CD4-positive, alpha-beta T cell treated with Interleukin-15 for 4 hours (primary cell): ENCODE results near the gene RMND5A.
A peak's percentile ranks its signal among the peaks of the same experiment; 100 is the strongest.

ENCODE experiments used
- DNase-seq: peaks from one replicate; pipeline ENCODE4 v3.0.0-alpha.2; 2020; ENCODE audit warnings: low spot score

The RMND5A gene

DNA sequence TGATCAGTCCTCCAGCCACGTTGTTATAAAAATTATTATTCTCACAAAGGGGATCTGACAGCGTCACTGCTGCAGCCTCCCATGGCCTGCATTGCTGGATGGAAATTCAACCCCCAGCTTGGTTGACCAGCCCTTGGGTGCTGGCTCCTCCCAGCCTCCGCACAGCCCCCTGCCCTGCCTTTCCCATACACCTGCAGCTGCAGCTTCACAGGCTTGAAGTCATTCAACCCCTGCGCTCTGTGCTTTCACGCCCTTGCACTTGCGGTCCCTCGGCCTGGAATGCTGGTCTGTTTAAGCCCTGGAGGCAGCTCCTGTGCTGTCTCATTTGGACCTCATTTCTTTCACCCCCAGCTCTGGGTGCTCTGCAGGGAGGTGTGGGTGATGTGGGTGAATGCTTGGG lies 71.5 kb downstream of the RMND5A start:
- DNase-seq = no peak

DNA sequence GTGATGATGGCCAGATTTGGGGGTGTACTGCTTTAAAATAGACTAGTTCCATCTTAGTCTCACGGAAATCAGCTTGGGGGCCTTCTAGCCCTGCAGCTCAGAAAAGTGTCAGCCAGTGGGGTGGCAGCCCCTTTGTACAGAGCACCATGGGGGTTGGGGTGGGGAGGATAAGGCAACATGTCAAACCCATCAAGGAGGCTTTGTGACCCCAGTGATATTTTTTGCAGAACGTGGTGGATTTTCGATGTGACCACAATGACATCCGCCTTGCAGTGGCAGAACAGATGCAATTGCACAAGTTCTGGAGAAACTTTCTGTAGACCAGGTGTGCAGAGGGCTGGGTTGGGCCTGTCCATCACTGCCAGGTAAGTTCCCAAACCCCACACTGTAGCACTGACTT lies 73.7 kb downstream of the RMND5A start:
- peak; percentile 28 for DNase-seq

DNA sequence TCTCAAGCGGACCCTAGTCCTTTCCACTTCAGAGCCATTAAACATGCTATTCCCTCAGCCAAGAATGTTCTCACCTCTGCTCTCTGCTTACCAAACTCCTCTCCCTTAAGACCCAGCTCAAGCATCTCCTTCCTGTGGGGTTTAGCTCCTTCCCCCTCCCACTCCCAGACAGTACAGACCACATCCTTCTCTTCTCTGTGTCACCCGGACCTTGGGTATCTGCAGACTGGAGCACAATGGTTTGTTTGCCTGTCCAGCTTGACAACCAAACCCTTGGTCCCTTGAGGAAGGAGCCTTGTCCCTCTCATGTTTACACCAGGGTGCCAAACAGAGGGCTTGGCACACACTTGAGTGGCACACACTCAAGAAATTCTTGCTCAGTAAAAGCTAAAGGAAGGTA lies 74.8 kb downstream of the RMND5A start:
- peak; percentile 40 for DNase-seq

DNA sequence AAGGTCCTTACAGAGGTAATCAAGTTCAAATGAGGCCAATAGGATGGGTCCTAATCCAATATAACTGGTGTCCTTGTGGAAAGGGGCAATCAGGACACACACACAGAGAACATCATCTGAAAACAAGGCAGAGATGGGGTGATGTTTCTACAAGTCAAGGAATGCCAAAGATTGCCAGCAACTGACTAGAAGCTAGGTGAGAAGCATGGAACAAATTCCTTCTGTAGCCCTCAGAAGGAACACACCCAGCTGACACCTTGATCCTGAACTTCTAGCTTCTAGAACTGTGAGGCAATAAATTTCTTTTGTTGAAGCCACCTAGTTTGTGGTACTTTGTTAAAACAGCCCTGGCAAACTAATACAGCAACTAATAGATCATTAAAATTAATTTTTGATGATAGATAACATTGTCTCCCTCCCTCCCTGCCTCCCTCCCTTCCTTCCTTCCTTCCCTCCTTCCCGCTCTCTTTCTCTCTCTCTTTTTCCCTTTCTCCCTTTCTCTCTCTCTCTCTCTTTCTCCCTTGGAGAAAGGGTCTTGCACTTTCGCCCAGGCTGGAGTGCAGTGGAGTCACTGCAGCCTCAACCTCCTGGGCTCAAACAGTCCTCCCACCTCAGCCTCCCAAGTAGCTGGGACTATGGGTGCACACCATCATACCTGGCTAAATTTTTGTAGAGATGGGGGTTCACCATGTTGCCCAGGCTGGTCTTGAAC lies 80.9 kb downstream of the RMND5A start:
- DNase-seq = no peak

DNA sequence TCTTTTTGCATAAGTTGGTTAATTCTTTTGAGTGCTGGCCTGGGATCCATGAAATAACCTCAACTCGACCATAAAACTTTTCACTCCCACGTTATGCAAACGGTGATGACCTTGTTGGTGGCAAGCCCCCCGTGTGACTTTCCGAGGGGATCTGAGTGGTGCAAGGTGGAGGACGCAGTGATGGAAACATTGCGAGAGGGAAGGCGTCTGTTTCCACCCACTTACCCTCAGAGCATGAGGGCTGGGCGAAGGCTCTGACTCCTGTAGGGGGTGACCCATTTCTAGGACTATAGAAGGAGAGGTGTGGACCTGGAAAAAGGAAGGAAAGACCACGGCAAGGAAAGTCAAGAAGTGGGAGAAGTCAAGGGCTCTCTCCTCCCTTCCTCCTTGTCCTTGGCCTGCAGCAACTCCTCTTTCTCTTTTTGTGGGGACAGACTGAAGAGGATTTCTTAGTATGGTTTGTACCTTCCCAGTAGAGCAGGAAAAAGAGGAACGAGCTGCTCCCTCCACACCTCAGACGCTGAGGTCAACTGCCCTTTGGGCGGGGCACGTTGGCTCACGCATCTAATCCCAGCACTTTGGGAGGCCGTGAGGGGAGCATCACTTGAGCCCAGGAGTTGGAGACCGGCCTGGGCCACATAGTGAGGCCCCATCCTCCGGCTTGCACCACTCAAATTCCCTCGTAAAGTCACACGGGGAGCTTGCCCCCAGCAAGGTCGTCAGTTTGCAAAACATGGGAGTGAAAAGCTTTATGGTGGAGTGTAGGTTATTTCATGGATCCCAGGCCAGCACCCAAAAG lies 86.2 kb downstream of the RMND5A start:
- DNase-seq = no peak

DNA sequence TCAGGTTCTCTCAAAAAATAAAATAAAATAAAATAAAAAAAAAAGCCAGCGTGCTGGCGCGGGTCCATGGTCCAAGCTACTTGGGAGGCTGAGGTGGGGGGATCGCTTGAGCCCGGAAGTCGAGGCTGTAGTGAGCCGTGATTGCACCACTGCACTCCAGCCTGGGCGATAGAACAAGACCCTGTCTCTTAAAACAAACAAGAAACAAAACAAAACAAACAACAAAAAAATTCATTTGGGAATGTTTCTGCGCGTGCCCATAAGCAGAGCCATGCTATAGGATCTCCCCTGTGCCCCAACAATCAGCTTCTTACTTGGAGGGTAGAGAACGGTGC lies 87.0 kb downstream of the RMND5A start:
- no peak for DNase-seq

DNA sequence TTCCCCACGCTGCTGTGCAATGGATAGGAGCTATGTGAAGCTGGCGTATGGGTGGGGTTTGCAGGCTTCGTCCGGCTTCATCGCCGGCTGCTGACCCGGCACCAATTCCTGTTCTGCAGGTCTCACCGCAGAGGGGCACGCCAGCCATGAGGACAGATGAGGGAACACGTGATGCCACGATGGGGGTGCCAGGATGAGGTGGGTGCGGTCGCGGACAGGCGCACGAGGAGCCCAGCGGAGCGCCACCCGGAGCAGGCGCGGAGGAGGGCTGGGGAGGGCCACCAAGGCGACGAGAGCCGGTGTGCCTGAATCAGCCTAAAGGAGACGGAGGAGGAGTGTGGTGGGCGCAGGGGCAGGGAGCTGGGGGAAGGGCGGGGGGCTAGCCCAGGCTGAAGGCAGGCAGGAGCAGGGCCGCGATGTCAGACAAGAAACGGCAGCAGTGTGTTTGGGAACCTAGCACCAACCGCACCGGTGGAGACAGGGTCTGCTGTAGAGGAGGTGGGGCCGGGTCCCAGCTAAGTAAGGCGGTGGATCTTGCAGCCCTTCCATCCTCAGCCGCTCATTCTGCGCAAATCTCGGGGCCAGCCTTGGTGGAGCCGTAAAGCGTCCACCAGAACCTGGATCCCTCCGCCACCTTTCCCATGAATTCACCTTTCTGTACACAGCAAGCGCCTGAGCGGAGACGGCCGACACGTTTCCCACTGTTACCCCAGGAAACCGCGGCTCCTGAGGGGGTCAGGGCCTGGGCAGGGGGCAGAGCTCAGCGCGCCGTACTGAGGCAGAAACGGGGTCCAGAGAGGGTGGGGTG lies 87.6 kb downstream of the RMND5A start:
- DNase-seq = peak; percentile 64

DNA sequence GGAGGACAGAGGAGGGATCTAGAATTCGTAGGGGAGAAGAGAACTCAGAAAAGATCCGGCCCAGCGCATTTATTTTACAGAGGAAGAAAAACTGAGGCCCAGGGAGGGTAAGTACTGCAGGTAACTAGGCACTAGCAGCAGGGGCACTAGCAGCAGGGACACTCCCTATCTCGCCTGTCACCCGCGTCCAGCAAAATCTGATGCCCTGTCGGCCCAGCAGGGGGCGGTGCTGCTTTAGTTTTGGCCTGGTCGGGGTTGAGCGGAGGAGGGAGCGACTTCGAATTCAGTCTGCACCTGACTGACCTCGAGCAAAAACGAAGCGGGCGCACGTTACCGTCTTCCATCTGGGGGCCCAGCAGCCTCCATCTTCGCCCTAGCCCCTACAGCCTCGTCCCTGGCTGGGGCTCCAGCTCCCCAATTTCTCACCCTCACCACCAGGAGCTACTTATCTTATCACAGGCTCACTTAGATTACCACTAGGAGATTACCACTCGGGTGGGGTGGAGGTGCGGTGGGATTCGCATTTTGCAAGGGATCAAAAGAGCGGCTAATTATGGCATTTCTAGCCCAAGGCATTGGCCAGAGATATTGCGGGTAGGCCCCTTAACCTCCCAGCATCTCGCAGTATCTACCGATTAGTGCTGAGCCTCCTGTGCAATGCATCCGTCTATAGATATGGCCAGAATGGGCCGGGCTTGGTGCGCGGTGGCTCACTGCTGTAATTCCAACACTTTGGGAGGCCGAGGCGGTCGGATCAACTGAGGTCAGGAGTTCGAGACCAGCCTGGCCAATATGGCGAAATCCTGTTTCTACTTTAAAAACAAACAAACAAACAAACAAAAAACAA lies 88.4 kb downstream of the RMND5A start:
- DNase-seq = peak; percentile 96

DNA sequence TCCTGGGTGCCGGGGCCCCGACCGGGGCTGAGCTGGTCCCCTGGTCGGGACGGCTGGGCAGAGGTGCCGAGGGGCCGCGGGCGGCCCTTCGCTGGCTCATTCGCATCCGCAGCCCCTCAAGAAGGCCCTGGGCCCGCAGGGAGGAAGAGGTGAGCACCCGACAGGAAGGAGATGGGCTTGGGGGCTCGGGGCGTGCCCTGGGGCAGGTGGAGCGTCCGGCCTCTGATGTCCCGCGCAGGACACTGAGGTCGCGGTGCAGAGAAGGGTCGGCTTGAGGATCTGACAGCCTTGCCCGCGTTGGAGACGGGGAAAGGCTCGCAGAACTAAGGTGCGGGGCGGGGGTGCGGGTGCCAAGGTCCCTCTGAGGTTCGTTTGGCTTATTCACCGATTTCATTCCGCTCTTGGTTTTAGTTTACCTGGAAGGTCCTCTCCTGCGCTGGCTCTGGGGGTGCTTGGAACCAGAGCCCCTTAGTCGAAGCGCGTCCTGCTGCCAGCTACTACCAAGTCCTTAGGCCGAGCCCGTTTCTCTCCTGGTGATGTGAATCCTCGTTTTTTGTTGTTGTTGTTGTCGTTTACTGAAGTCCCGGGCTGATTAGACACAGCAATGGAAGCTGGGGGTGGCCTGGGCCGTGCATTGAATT lies 89.5 kb downstream of the RMND5A start:
- no peak for DNase-seq

DNA sequence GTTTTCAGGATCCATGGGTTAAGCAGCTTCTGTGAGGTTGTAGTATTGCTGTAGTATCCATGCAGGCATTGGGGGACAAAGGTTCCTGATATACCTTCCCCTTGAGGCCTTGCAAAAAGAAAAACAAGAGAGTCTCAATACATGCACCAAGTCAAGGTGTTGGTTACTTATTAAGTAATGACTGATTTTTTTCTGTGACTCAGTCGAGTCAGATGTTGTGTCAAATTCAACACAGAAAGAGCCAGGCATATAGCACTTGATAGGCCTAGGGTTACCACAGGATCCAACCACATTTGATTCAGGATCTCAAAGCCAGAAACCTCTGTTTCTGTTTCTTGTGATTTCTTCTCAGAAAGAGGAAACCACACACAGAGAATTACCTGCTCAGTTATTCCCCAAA lies 95.5 kb downstream of the RMND5A start:
- DNase-seq = peak; percentile 49

DNA sequence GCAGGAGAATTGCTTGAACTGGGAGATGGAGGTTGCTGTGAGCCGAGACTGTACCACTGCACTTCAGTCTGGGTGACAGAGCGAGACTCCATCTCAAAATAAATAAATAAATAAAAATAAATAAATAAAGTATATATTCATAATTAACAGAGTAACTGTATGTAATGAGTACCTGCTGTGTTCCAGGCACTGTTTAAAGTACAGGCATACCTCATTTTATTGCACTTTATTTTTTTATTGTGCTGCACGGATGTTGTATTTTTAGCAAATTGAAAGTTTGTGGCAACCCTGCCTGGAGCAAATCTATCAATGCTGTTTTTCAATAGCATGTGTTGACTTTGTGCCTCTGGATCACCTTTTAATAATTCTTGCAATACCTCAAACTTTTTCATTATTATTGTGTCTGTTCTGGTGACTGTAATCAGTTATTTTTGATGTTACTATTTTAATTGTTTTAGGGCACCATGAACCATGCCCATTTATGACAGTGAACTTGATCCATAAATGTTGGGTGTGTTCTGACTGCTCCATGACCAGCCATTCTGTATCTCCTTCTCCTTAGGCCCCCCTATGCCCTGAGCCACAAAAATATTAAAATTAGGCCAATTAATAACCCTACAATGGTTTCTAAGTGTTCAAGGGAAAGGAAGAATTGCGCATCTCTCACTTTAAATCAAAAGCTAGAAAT lies 98.2 kb downstream of the RMND5A start:
- no peak for DNase-seq

DNA sequence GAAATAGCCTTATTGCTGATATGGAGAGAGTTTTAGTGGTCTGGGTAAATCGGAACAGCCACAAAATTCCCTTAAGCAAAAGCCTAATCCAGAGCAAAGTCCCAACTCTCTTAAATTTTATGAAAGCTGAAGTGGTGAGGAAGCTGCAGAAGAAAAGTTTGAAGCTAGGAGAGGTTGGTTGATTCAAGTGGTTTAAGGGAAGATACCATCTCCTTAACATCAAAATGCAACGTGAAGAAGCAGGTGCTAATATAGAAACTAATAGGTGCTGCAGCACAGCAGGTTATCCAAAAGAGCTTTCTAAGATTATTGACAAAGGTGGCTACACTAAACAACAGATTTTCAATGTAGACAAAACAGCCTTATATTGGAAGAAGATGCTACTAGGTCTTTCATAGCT lies 98.9 kb downstream of the RMND5A start:
- no peak for DNase-seq

DNA sequence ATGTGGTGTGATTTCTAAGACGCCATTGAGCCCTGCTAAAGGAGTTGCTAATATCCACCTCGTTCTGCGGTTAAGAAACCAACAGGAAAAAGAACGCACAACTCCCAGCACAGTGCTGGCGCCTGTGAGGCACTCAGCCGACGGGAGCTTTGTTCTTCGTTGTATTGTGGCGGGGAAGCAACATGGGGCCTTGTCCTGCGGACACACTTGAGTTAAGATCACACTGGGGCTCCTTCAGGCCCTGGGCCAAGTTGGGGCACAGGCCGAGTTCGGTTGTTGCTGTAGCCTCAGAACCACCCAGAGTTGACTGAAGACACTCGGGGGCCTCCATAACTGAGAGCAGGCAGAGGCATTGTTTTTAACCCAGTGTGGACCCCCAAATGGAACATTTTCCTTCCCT lies 101.2 kb downstream of the RMND5A start:
- no peak for DNase-seq

DNA sequence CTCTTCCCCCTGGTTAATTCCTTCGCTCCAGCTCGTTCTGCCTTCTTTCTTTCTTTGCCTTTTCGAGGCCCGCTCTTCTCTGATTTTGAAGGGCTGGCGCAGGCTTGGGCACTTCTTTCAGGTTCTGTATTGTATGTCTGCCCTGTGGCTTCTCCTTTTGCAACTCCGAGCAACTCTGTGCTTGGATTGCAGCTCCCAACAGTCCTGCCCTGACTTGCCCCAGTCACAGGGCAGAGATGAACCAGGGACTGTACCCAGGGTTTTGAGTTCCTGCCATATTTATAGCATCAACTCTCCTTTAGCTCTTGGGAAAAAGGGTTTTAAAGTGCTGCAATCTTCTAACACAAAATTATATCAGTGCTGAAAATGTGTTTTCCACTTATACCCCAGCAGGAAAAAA lies 101.8 kb downstream of the RMND5A start:
- DNase-seq = no peak

DNA sequence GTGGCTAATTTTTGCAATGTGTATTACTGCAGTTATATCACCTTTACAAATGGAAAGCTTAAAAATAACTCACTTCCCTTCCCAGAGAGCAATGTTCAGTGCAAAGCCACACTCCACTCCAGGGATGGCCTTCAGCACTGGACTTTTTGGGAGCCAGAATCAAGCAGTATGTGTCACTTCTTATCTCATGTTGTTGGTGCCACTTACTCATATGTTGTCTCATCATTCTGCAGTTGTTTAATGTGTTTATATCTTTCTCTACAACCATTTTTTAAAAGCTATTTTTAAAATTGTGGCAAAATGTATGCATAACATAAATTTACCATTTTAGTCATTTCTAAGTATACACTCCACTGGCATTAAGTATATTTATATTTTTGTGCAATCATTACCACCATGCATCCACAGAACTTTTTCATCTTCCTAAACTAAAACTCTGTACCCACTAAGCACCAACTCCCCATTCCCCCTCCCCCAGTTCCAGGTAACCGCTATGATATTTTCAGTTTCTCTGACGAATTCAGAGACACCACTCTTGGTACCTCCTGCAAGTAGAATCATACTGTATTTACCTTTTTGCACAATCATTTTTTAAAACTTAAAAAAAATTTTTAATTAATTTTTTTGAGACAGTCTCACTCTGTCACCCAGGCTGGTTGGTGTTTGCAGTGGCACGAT lies 102.7 kb downstream of the RMND5A start:
- DNase-seq = peak; percentile 37

DNA sequence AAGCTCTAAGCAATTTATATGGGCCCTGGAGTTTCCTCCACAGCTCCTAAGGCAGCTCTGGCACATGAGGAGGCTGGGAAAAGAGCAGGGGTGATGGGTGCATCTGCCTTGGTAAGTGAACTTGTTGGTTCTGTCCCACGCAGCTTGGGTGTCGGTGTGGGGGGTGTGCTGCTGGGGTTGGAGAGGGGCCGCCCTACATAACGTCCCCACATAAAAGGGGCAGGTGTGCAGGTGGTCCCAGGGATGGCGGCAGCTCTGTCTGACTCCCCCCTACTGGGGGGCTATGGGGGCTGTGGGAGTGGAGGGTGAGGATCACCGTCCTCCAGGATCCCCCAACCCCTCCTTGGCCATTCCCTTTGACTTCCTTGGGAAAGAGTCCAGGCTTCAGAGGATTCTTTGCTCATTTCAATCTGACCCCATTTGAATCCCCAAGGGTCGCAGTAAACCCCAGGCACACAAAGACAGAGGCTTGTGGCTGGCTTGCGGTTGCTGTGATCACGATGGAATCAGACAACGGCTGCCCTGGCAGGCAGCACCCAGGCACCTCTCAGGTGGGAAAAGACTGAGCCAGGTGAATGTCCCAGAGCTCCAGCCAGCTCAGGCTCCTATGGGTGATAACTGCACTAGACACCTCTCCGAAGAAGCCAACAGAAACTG lies 105.1 kb downstream of the RMND5A start:
- DNase-seq = peak; percentile 28

DNA sequence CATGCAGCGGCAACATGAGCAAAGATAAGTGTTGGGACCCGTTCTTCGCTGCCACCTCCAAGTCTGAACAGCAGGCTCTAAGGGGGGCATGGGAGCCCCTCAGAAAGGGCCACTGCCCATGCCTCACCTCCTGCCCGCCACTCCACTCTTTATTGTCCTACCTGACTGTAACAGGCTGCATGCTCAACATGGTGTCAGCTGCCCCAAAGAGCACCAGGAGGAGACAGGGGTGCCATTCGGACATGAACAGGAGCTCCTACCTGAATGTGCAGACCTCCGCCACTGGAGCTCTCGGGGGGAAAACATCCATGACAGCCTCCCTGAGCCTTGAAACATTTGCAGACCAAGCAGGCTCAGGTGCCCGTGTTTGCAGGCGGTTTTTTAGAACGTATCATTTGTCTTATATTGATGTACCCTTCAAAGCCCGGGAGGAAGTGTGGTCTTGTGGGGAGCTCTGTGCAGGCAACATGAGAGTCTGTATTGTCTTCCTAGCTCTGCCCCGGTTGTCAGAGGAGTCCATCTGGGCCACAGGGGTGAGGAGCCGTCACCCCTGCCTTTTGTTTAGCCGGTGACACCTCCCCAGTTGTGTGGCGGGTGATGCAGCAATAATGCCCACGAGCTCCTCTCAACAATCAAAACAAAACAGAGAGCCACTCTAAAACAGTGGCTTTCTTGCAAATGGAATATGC lies 105.7 kb downstream of the RMND5A start:
- DNase-seq = peak; percentile 74

DNA sequence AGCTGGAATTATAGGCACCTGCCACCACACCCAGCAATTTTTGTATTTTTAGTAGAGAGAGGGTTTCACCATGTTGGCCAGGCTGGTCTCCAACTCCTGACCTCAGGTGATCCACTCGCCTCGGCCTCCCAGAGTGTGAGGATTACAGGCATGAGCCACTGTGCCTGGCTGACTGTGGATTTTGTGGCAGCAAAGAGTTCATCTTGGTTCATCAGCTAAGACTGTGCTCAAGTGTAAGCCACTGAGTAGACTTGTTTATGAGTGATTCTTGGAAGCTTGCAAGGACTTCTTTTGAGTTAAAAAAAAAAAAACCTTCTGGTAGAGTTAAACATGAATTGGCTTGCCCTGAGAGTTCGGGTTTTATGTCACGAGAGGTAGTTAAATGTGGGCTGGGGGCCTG lies 106.9 kb downstream of the RMND5A start:
- DNase-seq = peak; percentile 52
